Kasumi-1 (cell line): ENCODE measurements around the gene OR2AT4.
A peak's percentile ranks its signal among the peaks of the same experiment; 100 is the strongest.
"Not testable (repeated sequence)": the region's sequence is repeated elsewhere in the genome, so short reads cannot be mapped to it uniquely, and the experiment has no call there.

Source experiments
- DNase-seq, 2 experiments: peaks; one replicate each; lab custom pipeline; 2025; lab: John Stamatoyannopoulos, UW

The OR2AT4 gene

DNA sequence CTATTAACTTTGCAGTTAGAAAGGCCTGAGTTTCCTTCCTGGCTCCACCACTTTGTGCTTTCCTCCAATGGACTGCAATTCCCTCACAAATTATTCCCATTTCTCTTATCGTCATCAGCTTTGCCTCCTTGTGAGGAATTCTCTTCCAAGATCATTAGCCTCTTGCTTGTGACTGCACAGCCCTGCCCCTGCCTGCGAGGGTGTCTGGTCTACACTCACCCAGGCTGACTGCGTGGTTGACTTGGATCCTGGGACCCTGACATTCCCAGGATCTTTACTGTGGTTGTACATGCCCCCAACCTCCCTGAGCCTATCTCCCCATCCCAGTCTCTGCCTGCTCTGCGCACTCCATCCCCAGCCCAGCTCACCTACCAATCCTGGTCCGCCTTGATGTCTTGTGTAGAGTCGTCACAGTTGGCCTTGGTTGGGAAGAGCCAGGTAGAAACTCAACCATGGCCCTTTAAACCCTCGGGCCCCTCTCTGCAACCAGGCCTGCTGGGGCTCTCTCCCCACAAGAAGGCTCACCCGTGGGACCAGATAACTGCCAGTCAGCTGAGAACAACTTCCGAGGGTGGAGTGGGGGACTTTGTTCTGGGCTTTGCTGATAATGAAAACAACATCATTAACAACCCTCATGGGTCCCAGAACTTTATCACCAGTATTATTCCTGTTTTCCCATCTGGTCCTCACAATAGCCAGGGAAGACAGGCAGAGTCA is at the start of gene OR2AT4:
Gene OR2AT4 (minus strand): TSS at position 421 of the 717 bp plus-strand sequence.
- DNase-seq = no peak

DNA sequence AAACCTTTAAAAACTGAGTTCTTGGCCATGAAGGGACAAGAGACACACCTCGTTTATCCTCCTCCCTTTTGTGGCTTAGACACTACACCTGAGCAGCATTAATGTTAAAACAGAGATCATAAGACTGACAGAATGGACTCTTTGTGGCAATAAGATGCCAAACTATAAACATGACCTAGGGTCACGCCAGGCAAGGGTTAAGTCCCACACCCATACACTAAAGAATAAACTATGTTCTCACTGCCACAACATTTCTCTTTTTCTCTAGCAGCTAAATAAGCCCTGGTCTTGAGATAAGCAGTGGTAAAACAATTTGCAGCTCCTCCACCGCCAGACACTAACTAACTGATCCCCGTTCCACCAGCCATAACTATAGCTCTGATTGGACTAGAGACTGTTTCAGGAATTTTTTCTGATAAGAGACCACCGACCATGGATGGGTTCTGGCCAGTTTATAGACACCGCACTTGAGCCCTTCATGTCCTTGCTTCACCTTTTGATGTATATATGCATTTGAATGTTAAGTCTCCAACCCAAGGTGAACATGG is 49.4 kb upstream of the OR2AT4 start:
- DNase-seq = no peak

DNA sequence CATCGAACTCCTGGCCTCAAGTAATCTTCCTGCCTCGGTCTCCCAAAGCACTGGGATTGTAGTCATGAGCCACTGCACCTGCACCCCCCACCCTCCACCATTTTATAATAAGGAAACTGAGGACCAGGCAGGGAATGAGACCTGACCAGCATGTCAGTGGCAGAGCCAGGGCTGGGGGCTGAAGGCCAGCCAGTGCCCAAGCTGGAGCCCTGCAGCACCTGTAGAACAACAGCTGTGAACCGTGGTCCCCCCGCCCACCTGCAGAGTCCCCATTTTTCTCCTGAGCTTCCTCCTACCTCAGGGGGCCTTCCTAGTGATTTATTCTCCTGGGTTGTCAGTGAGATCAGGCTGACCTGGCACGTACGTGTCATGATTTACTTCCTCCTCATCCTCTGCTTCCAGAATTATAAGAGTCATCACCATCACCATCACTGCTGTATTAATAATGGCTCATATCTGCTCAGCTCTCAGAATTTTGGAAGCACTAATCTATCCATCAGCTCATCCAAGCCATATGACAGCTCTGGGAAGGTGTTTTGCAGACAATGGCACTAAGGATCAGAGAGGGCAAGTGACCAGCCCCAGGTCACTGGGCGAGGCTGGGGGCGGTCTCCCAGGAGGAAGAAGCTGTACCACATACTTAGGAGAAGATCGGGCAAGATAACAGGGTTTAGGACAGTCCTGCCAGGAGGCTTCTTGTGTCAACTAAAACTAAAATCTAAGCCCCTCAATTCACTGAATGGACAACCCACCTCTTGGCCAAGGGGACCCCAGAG is 48.7 kb upstream of the OR2AT4 start:
- DNase-seq = no peak

DNA sequence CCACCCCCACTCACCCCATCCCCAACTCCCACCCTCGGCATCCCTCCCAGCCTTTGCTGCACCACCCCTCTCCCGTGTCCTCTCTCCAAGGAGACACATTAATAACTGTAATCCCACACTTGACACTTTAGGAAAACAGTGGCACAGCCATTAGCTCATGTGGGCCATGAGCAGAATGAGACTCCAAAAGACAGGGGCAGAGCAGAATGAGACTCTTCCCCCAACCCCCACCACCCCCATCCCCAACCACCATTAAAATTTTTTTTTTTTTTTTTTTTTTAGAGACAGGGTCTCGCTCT is 48.0 kb upstream of the OR2AT4 start:
- DNase-seq = no peak

DNA sequence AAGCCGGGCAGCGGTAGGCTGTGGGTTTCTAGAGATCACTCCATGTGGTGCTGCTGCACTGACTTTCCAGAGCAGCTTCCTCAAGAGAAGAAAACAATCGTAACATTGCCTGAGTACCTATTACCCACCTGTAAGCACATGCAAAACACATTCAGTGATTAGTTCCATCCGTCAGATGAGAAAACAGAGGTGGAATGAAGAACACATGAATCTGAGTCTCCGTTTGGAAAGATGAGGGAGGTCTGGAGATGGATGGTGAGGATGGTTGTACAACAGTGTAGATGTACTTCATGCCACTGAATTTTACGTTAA is 46.7 kb upstream of the OR2AT4 start:
- no peak for DNase-seq

DNA sequence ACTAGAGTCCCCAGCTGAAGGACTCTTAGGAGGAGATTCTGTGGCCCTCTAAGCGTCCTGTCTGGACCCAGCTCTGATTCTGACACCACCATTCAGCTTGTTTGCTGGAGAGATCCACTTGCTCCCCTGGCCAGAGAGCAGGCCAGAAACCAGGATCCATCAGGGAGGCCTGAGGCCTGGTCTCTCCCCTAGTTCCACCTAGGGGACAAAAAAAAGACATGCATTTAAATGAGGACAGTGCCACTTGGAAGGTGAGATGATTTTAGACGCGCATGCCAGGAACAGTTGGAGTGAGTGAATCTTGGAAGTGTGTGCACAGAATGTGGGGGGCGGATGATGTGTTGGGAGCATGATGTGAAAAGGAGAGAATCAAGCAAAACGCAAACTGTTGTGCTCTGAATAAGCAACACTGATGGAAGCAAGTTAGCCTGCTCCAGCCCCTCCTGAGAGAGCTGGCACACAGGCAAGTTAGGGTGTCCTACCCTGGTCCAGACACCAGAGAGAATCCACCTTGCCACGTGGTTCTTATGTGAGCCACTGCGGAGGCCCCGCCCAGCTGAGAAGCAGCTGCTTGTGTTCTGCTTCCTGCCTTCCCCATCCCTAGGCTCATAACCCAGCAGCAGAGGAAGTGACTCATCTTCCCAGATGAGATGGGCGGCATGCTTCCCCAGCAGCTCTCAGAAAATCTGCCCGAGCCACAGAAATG is 46.2 kb upstream of the OR2AT4 start:
- DNase-seq = peak; percentile 97 to 98

DNA sequence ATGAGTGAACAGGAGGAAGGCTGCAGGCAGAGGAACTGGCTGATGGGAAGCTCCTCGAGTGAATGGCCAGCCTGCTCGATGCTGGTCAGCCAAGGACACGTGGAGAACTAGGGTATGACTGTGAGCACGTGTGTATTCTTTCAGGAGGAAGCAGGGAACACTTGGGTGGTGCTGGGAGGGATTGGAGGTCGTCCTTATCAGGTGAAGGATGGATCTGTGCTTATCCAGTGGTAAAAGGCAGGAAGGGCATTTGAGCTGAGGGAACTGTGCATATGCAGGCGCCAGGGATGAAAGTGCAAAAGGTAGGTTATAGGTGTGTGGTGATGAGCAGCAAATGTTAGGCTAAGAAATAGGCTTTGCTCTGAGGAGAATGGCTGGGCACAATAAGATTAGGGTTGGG is 44.5 kb upstream of the OR2AT4 start:
- DNase-seq = no peak

DNA sequence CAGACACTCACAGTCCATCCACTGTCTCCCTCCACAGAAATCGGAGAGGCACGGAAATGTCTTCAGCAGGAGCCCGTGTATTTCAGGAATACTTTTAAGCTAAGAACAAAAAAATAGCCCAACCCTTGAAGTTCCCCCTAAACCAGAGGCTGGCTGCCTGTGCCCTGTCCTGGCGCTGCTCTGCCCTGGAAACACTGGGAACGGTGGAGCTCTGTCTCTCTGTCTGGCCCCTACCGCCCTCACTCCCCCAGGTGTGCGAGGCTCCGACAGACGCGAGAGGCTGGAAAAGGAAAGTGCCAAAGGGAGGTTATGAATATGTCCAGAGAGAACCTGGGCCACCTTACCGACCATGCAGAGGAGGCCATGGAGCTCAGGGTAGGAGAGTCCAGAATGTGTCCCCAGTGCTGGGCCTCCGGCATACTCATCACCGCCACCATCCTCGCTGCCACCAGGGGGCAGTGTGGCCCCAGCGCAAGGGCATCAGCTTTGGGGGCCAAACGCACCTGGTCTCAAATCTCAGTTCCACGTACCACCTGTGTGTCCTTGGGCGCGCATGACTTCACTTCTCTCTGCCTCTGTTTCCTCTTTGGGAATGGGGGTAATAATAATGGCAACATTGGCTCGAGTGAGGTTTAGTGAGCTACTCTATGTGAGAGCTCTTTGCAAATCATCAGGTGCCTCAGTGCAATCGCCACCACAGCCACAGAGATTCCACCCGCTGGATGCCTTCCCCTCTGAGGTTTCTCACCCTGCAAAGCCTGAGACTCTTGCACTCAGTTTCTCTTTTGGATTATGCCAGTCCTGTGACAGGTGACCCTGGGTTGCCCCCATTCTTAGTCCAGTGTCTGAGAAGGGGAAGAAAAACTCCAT is 43.8 kb upstream of the OR2AT4 start:
- DNase-seq = peak; percentile 7 to 35

DNA sequence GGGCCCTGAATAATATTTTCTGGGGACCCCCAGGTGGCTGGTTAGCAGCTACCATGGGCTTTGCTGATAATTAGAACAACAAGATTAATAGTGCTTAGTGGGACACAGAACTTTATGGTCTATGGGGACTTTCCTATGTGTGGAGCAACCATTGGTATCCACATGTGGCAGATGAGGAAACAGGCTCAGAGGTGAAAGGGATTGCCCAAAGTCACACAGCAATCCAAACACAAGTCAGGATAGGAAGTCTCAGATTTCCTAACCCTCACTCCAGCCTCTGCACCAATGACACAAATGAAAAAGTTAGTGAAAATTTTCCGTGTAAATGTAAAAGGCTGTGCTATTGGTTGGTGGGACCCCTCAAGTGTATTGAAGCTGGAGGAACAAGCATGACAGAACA is 39.0 kb upstream of the OR2AT4 start:
- no peak for DNase-seq

DNA sequence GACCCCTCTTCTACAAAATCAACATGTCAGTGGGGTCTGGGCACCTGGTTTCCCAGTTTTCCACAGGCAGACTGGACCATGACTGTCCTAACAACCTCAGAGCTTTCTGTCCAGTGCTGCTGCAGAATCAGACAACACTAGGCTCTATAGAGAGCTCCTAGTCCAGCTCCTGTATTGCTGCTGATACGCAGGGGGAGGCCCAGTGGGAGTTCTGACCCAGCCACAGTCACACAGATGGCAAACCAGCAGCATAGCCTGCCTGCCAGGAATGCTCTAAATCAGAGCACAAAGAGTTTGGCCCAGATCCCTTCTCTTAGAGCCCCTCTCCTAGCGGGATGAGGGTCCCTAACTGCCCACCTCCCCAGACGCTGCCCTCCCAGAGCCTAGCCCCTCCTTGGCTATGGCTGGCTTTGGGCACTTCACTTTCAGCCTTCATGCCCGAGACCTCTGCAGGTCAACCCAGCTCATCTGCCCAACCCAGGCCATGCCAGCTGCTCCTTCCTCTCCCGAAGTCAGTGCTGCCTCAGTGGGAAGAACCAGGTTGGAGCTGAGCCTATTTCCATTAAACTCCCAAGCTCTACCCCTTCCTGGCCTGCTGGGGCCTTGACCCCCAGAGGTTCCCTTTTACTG is 38.5 kb upstream of the OR2AT4 start:
- DNase-seq = no peak

DNA sequence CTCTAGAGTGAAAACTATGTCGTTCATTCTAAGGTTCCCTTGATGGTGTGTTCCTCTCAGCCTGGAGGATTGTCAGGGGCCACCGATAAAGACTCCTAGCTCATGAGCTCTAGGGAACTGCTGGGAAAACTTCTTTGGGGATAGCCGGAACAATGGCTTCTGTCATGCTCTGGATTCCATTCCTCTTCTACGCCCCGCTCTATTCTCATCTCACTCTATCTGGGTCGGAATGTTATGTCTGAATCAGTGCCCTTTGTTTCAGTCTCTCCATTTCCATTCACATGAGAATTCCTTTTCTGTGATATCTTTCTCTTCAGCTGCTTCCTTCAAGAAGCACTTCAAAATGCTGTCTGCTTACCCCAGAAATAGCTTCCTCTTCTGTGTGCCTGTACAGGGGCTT is 37.3 kb upstream of the OR2AT4 start:
- no peak for DNase-seq

DNA sequence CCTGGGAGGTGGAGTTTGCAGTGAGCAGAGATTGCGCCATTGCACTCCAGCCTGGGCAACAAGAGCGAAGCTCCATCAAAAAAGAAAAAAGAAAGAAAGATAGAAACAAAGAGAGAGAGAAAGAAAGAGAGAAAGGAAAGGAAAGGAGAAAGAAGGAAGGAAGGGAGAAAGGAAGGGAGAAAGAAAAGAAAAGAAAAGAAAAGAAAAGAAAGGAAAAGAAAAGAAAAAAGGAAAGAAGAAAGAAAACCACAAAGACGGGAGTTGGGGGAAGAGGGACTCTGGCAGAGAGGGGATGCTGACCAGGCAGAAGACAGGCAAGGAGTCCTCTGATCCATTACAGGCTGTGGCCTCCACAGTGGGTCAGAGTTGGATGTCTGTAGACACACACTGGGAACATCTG is 35.4 kb upstream of the OR2AT4 start:
- DNase-seq = no peak

DNA sequence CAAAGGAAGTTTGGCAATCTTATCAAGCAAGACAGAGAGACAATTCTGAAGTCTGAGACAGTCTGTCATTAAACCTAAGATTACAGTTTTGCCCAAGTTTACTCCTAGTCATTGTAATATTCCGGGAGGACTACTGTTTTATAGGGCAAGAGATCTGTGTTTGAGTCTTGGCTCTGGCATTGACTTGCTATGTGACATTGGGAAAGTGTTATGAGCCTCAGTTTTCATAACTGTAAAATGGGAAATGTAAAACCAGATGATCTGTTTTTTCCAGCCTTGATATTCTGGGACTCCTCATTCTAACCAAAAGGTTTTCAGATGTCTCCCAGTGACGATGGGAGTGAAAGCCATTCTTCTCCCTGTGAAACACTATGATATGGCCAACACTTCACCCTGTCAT is 29.9 kb upstream of the OR2AT4 start:
- no peak for DNase-seq

DNA sequence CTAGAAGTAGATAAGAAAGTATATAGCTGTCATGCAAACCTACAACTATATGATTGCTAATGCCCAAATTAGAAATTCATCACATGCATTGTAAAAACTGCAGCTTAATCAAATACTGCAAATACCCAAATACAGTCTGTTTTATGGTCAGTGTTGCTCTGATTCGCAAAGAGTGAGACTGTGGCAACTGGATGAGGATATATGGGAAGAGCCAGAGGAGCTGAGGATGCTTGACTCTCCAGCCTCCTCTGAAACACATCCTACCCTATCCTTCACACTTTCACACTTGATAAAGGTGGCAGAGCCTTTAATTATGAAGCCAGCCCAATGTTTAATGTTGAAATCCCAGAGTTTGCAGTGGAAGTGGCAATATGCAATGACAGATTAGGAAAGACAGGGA is 21.9 kb upstream of the OR2AT4 start:
- DNase-seq = no peak

DNA sequence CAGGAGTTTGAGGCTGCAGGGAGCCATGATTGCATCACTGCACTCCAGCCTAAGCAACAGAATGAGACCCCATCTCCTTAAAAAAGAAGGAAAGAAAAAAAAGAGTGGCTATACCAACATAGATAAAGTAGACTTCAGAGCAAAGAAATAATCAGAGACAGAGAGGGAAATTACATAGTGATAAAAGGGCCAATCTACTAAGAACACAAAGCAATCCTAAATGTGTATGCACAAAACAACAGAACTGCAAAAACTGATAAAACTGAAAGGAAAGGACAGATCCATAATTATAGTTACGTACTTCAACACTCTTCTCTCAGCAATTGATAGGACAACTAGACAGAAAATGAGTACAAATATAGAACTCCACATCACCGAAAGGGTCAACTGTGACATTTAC is 17.8 kb upstream of the OR2AT4 start:
- no peak for DNase-seq

DNA sequence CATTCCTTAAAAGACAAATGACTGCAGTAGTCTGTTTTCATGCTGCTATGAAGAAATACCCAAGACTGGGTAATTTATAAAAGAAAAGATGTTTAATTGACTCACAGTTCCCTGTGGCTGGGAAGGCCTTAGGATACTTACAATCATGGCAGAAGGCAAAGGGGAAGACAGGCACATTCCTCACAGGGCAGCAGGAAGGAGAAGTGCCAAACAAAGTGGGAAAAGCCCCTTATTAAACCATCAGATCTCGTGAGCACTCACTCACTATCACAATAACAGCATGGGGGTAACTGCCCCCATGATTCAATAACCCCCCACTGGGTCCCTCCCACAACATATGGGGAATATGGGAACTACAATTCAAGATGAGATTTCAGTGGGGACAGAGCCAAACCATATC is 16.4 kb upstream of the OR2AT4 start:
- no peak for DNase-seq

DNA sequence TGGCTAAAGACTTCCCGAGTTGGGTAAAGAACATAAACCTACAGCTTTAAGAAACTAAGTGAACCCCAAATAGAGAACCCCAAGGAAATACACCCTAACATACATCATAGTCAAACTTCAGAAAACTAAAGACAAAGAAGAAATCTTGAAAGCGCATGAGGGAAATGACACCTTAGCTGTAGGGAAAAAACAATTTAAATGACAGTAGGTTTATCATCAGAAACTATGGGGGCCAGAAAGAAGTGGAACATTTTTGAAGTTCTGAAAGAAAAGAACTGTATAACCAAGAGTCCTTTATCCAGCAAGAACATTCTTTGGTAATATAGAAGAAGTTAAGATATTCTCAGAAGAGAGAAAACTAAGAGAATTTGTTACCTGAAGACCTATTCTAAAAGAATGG is 15.5 kb upstream of the OR2AT4 start:
- no peak for DNase-seq

DNA sequence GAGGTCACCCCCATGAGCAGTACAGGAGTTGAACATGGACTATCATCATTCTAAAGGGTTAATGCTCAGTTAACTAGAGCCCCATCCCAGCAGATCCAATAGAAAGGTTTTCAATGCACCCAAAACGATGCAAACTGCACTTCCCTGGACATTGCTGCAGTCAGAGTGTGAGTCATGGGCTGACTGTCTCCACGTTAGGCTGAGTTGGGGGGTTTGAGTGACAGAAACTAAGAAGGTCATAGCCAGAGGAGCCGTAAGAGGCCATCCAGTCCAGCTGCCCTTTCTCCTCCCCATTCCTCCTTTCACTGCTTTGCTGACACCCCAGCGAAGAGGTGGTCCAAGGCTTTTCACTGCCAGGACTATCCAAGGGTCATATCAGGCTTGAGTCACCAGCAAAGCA is 10.5 kb upstream of the OR2AT4 start:
- DNase-seq = no peak

DNA sequence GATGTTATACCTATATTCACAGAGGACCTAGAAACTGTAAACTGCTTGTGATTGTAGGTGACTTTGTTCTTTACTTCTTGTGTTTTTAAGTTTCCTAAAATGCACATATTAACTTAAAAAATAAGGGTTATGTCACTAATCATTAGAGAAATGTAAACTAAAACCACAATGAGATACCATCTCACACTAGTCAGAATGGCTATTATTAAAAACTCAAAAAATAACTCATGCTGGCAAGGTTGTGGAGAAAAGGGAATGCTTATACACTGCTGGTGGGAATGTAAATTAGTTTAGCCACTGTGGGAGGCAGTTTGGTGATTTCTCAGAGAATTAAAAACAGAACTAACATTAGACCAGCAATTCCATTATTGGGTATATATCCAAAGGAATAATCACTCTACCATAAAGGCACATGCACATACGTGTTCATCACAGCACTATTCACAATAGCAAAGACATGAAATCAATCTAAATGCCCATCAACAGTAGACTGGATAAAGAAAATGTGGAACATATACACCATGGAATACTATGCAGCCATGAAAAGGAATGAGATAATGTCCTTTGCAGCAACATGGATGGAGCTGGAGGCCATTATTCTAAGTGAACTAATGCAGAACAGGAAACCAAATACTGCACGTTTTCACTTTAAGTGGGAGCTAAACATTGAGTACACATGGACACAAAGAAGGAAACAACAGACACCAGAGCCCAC is 9.4 kb upstream of the OR2AT4 start:
- DNase-seq = not testable (repeated sequence)

DNA sequence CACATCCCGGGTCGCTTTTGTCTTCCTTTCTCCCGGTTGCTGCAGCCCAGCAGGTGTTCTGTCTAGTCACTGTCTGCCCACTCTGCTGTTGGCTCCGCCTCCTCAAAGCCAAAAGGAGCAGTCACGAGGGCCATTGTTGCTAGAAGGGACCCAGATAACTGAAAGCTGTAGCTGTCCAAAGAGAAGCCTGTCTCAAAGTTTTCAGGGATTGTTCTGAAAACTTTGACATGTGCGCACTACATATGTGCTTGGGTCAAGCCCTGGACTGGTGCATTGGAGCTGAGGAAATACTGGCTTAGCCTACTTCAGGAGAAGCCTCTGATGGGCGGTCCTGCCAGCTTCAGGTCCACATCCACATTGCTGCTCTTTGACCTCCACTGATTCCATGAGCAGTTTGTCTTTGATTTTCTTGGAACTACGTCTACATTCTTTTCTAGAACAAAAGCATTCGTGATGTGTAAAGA is 8.8 kb upstream of the OR2AT4 start:
- DNase-seq = no peak
